ENCODE data around the gene EWSR1.
A peak's percentile ranks its signal among the peaks of the same experiment; 100 is the strongest.

Gene EWSR1

GRCh38 chr22:29306835-29307595, 38.9 kb downstream of the EWSR1 start:
- peak; percentile 41 to 66 for DNase-seq

- no peak for DNase-seq
Observed at GRCh38 chr22:29307596-29308147, 39.6 kb downstream of the EWSR1 start.

GRCh38 chr22:29308148-29308790, 40.2 kb downstream of the EWSR1 start:
- DNase-seq, result no peak

GRCh38 chr22:29308791-29309262, 40.8 kb downstream of the EWSR1 start:
- DNase-seq, result no peak

- DNase-seq, result no peak
Observed at GRCh38 chr22:29309332-29310064, 41.4 kb downstream of the EWSR1 start.

- no peak for DNase-seq
Observed at GRCh38 chr22:29310065-29310862, 42.2 kb downstream of the EWSR1 start.

GRCh38 chr22:29310863-29311339, 42.8 kb downstream of the EWSR1 start:
- peak; percentile 26 to 67 for DNase-seq

- DNase-seq, result peak in 1 of 2 experiments; percentile 40
Observed at GRCh38 chr22:29311464-29312217, 43.6 kb downstream of the EWSR1 start.

- no peak for DNase-seq
Observed at GRCh38 chr22:29312218-29313125, 44.4 kb downstream of the EWSR1 start.

- DNase-seq, result peak; percentile 29 to 67
Observed at GRCh38 chr22:29313126-29313575, 45.1 kb downstream of the EWSR1 start.

GRCh38 chr22:29313576-29314466, 45.8 kb downstream of the EWSR1 start:
- DNase-seq, result peak in 1 of 2 experiments; percentile 46

- peak in 1 of 2 experiments; percentile 34 for DNase-seq
Observed at GRCh38 chr22:29314537-29315285, 46.6 kb downstream of the EWSR1 start.

- DNase-seq, result peak in 1 of 2 experiments; percentile 26
Observed at GRCh38 chr22:29315286-29316140, 47.4 kb downstream of the EWSR1 start, which contains the start of gene RASL10A. Gene RASL10A (minus strand): TSS chr22:29315697. CDS start chr22:29315246, 451 bp downstream.

- DNase-seq, result no peak
Observed at GRCh38 chr22:29316141-29316828, 48.2 kb downstream of the EWSR1 start.

- DNase-seq, result no peak
Observed at GRCh38 chr22:29317827-29318454, 49.9 kb downstream of the EWSR1 start.

GRCh38 chr22:29319072-29319471, 51.0 kb downstream of the EWSR1 start:
- DNase-seq, result no peak

All from NCI-H524 (cell line).